AG20443 (cell line): ENCODE results near the gene SOCS4.

ENCODE experiments used
- DNase-seq: peaks from one replicate; pipeline ENCODE4 v3.0.0; 2012; ENCODE audit warnings: low spot score, mixed read lengths

Gene SOCS4

DNA sequence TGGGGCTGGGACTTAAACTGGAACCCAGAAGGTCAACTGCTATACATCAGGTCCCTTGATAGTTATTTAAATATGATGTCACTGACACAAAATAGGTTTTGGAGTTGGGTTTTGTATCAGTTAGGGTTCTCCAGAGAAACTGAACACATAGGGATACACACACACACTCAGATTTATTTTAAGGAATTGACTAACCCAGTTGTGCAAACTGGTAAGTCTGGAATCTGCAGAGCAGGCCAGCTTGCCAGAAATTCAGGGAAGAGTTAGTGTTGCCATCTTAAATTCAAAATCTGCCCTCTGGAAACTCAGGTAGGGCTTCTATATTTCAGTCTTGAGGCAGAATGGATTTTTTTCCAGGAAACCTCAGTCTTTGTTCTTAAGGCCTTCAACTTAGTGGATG lies 61.3 kb downstream of the SOCS4 start:
- no peak for DNase-seq

DNA sequence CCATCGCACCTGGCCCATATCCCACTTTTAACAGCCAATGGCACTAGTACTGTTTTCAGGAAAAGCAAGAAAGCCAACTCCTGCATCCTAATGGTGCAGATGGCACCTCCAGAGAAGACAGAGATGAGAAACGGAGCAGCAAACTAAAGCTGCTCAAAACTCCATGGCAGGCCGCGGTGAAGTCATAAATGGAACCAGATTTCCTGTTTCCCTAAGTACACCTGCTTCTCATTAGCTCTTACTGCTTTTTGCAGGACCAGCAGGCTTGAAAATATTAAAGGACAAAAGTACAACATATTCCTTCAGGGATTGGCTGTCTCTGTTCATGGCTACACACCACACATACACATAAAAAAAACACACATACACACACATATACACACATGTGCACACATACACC lies 65.3 kb downstream of the SOCS4 start:
- DNase-seq = peak; percentile 48

DNA sequence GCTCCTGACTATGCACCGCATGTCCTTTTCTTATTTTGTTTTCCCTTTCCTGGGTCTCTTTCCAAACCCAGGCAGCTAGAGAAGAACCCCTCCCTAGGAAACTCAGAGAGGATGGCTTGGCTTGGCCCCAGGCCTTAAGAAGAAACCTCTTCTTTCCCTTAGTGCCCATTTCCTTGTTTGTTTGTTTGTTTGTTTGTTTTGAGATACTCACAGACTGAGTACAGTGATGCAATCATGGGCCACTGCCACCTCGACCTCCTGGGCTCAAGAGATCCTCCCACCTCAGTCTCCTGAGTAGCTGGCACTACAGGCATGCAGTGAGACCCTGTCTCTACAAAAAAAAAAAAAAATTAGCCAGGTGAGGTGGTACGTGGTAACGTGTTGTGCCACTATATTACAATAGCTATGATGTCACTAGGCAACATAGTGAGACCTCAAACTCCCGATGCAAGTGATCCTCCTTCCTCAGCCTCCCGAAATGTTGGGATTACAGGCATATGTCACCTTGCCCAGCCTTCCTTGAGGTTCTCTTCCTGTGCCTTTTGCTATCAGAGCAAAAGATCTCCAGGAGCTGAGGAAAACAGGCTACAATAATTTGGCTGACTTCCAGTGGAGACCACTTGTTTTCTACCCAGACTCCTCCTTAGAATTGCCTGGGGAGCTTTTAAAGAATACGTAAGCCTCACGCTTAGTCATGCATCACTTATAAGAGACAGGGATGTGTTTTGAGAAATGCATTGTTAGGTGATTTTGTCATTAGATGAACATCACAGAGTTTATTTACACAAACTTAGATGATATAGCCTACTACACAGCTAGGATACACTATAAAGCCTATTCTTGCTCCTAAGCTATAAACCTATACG lies 67.5 kb downstream of the SOCS4 start:
- no peak for DNase-seq

DNA sequence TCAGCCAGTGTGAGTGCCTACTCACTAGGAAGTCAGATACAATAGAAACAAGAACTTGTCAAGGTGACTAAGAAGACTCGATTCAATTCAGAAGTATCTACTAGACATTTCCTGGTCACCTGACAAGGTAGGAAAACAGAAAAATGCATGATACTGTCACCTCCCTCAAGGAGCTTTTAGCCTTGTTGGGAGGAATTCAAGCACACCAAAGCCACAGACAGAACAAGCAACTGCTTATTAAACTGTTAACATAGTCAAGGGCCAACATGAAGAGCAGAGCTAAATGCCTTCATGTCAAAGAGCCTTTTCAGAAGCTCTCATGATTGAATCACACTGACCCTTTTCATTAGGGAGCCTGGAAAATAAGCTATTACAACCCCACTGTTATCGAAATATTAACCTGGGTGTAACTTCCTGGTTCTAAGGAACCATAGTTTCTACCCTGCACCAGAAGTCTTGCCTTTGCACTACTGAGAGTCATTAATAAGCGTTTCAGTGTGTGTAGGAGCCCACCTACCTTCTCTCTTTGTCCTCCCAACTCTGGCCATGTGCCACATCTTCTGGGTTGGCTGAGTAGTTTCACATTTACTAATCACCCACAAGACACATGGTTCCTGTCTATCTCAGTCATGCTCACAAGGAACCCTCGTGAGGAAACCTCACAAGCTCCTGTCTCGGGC lies 71.0 kb downstream of the SOCS4 start:
- no peak for DNase-seq

GRCh38 chr14:55098561-55098898 lies 71.5 kb downstream of the SOCS4 start:
- no peak for DNase-seq
